ENCODE results near the gene TRIM15.

The TRIM15 gene

GRCh38 chr6:30152910-30153610, 10.3 kb upstream of the TRIM15 start:
- H3K4me3 ChIP-seq (ENCODE audit: low read length), result no peak overlapping the region

GRCh38 chr6:30154061-30154460, 9.3 kb upstream of the TRIM15 start:
- no peak for TF ChIP-seq ZNF274 (IDR thresholded peaks at IDR 0.05; ENCODE audit: low read depth, low read length)
- no peak overlapping the region for H3K4me3 ChIP-seq (ENCODE audit: low read length)

More at GRCh38 chr6:30152910-30153610, 10.3 kb upstream of the TRIM15 start:
- no peak for TF ChIP-seq ZNF274 (IDR thresholded peaks at IDR 0.05; ENCODE audit: low read depth, low read length)

GRCh38 chr6:30154709-30155519, 8.4 kb upstream of the TRIM15 start:
- no peak for TF ChIP-seq ZNF274 (IDR thresholded peaks at IDR 0.05; ENCODE audit: low read depth, low read length)
- H3K4me3 ChIP-seq (ENCODE audit: low read length), result no peak overlapping the region

GRCh38 chr6:30155520-30156261, 7.7 kb upstream of the TRIM15 start:
- H3K4me3 ChIP-seq (ENCODE audit: low read length), result no peak overlapping the region
- no peak for TF ChIP-seq ZNF274 (IDR thresholded peaks at IDR 0.05; ENCODE audit: low read depth, low read length)

- no peak overlapping the region for H3K4me3 ChIP-seq (ENCODE audit: low read length)
Observed at GRCh38 chr6:30156262-30156599, 7.1 kb upstream of the TRIM15 start.

GRCh38 chr6:30156774-30157173, 6.6 kb upstream of the TRIM15 start:
- no peak for TF ChIP-seq ZNF274 (IDR thresholded peaks at IDR 0.05; ENCODE audit: low read depth, low read length)
- H3K4me3 ChIP-seq (ENCODE audit: low read length), result no peak overlapping the region

More at GRCh38 chr6:30156262-30156599, 7.1 kb upstream of the TRIM15 start:
- no peak for TF ChIP-seq ZNF274 (IDR thresholded peaks at IDR 0.05; ENCODE audit: low read depth, low read length)

GRCh38 chr6:30157581-30157980, 5.8 kb upstream of the TRIM15 start:
- H3K4me3 ChIP-seq (ENCODE audit: low read length), result no peak overlapping the region
- TF ChIP-seq ZNF274 (IDR thresholded peaks at IDR 0.05; ENCODE audit: low read depth, low read length), result no peak

DNA sequence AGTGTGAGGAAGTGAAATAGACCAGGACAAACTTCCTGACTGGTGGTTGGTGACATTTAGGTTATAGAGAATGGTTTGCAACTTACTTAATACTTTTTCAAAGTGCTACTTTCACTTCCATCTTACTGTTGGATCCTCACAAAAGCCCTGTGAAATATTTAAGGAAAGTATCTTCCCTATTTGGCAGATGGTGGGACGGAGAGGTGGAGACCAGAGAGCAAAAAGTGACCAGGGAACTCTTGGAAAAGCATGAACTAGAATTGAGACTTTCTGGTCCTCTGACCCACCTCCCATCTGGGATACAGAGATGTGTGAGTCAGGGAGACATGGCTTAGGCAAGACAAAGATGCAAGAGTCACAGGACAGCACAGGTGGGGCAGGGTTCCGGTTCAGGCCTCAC, 5.3 kb upstream of the TRIM15 start:
- H3K4me3 ChIP-seq (ENCODE audit: low read length), result no peak overlapping the region
- no peak for TF ChIP-seq ZNF274 (IDR thresholded peaks at IDR 0.05; ENCODE audit: low read depth, low read length)

DNA sequence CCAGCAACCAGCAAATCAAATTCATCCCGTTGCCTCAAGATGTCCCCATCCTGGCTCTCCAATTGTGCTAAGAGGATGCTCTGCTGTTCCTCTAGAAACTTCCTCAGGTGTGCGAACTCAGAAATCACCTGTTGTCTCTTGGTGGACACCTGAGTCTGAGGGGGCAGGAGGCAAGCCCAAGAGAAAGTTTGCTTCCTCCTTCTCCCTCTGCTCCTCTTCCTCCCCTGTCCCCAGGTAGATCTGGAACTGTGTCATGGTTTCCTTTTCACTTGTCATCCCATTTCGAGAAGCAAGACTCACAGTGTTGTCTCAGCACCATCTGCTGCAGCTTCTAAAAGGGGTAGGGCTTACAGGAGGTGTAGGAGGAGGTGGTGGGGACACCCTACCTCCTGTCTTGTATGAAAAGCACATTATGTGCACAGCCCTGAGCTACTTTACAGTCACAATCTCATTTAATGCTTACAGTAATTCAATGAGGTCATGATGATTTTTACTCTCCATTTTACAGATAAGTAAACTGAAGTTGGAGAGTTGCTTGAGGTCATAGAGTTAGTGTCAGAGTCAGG, 4.8 kb upstream of the TRIM15 start:
- TF ChIP-seq ZNF274 (IDR thresholded peaks at IDR 0.05; ENCODE audit: low read depth, low read length), result no peak
- no peak overlapping the region for H3K4me3 ChIP-seq (ENCODE audit: low read length)

GRCh38 chr6:30160008-30160784, 3.1 kb upstream of the TRIM15 start:
- no peak for TF ChIP-seq ZNF274 (IDR thresholded peaks at IDR 0.05; ENCODE audit: low read depth, low read length)
- H3K4me3 ChIP-seq (ENCODE audit: low read length), result no peak overlapping the region

GRCh38 chr6:30160785-30161531, 2.4 kb upstream of the TRIM15 start, which contains the start of gene TRIM10:
TRIM10 (minus strand) TSS chr6:30161211; CDS start chr6:30160858, 353 bp downstream.
- TF ChIP-seq ZNF274 (IDR thresholded peaks at IDR 0.05; ENCODE audit: low read depth, low read length), result no peak
- H3K4me3 ChIP-seq (ENCODE audit: low read length), result no peak within 1 kb of the TSS

- no peak overlapping the region for H3K4me3 ChIP-seq (ENCODE audit: low read length)
- no peak for TF ChIP-seq ZNF274 (IDR thresholded peaks at IDR 0.05; ENCODE audit: low read depth, low read length)
Observed at GRCh38 chr6:30162265-30163089, 869 bp upstream of the TRIM15 start.

Measured in GM08714 (cell line).